IPS DF 4.7 (cell line): ENCODE results near the gene CLPSL1.

Experiments used
- DNase-seq: peaks from one replicate; pipeline ENCODE4 v3.0.0-alpha.2; 2013; ENCODE audit warnings: low spot score; ENCODE audit errors: extremely low read depth

CLPSL1 gene

GRCh38 chr6:35757456-35758123, 23.2 kb upstream of the CLPSL1 start:
- DNase-seq: no peak

DNA sequence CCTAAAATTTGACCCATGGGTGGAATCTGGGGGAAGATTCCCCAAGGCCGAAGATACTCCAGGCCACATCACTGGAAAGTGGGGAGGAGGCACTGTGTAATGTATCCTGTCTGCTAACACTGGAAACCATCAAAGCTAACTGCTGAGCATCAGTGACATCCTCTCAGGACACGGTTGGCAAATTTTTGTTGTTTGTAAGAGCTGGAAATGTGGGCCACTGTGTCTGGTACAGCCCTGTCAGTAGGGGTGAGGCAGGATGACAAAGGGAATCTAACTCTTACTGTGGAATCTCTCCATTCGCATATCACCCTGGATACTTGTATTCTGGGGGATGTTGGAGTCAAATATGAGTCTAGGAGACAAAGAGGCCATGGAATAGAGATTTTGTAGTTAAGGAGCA, 21.4 kb upstream of the CLPSL1 start:
- no peak for DNase-seq

DNA sequence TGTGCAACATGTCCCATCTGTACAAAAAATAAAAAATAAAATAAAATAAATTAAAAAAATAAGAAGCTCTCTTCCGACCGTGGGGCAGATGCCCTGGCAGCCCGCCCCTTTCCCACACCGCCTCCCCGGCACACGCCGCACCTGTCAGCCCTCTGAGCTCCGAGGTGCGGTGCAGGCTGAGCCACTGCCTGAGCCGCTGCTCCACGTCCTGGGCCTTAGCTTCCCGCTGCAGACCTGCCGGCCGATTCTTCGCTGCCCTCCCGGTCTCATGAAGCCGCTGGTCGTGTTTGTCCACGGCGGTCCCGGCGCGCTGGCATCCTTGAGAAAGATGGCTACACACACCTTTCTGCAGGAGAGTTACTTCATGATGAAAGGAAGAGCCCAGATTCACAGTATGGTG, 15.1 kb upstream of the CLPSL1 start:
- DNase-seq: no peak

- no peak for DNase-seq
These were observed 11.6 kb upstream of the CLPSL1 start for GRCh38 chr6:35769211-35769610.

DNA sequence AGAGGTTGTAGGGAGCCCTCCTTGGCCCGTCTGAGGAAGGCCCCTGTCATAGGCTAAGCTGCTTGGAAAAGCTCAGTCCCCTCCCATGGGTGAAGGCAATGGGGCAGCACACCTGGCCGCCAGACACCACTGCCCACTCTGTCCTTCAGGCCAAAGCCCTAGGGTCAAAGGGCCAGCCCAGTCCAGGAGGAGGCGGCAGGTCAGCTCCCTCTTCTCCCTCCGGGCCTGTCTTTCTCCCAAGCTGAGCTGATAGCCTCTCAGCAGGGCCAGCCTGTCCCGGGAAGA, 9.5 kb upstream of the CLPSL1 start:
- DNase-seq: no peak

GRCh38 chr6:35774116-35774794, 6.6 kb upstream of the CLPSL1 start:
- DNase-seq: no peak

DNA sequence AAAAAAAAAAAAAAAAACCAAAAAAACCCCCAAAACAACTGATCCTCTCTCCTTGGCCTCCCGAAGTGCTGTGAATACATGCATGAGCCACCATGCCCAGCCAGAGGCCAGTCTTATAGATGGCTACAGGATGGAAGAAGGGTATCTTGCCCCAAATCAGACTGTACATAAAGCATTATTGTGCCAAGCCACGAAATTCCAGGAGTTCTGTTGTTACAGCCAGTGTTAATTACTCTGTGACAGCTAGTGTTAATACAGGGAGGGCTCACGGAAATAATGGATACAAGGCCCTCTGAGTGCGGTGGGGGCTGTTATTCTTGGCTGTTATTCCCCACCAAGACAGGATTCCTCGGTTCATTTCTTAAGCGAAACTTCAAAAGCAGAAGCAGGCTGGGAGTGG, 5.8 kb upstream of the CLPSL1 start:
- DNase-seq: no peak

DNA sequence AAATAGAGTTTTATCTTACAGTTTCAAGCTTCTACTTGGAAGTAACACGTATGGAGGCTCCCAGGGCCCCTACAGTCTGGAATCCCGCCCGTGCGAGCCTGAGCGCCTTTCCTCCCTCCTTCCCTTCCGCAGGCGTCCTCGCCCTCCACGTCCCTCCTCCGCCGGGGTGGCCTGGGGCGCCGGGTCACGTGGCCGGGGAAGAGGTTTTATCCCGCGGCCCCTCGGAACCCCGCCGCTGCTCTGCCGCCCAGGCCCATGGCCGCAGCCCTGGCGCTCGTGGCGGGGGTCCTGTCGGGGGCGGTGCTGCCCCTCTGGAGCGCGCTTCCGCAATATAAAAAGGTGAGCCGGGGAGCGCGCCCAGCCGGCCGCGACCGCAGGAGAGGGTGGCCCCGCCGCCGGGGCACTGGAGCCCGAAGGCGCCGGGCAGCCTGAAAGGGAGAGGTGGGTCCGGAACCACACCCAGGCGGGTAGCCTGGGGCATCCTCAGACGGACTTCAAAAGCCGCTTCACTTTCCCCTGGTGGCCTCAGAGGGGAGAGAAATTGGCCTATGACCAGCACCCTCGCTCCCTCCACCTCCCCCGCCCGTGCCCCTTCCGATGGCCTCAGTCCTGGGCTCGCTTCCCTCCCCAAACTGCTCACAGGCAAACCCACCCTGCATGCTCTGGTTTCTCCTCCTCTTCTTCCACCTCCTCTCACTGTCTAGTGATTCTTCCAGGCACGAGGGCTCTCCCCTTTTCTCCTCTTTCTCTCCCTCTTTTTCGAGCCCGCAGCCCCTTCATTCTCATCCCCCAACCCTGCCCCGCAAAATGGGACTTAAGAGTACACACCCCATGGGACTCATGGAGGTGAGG, 4.2 kb upstream of the CLPSL1 start, which contains the start of gene CLPSL2:
TSS of gene CLPSL2 (plus strand) at position 235 of the 852 bp plus-strand sequence. CDS start at position 256, 21 bp downstream.
- no peak for DNase-seq

DNA sequence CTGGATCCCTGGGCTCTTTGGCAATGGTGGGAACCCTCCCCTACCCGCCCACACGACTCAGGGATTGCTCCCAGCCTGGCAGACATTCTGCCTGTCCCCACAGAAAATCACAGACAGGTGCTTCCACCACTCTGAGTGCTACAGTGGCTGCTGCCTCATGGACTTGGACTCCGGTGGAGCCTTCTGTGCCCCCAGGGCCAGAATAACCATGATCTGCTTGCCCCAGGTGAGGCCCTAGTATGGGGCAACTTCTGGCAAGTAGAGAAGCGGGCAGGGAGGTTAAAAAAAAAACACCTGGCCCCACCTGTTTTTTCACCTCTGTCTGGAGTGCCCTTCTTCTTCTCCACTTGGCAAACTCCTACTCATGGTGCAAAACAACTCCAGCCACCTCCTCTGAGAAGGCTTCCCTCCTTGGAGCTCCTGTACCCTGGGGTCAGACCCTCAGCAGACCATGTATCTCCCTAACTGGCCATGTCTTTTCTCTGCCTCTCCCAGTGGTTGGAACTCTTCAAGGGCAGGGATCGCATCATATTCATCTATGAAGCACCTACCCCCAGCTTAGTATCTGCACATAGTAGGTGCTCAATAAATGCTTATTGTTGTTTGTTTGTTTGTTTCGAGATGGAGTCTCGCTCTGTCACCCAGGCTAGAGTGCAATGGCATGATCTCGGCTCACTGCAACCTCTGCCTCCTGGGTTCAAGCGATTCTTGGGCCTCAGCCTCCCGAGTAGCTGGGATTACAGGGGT, 3.3 kb upstream of the CLPSL1 start:
- no peak for DNase-seq

DNA sequence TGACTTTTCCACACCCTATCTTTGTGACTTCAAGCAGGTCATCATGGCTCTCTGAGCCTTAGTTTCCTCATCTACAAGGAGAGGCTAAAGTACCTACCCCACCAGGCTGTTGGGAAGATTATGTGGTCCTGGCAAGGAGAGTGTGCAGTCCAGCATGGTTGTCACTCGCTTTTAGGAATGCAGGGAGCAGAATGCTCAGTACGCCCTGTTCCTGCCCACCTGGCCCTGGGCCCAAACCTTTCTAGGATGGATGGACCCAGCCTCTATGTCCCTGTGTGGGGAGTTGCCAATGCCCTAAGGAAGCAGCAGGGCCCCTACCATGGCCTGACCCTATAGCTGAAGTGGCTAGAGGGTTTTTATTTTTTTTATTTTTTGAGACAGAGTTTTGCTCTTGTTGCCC, 2.4 kb upstream of the CLPSL1 start:
- no peak for DNase-seq

- no peak for DNase-seq
These were observed 471 bp downstream of the CLPSL1 start for GRCh38 chr6:35781290-35781689.

GRCh38 chr6:35782424-35782823, 1.6 kb downstream of the CLPSL1 start:
- no peak for DNase-seq

DNA sequence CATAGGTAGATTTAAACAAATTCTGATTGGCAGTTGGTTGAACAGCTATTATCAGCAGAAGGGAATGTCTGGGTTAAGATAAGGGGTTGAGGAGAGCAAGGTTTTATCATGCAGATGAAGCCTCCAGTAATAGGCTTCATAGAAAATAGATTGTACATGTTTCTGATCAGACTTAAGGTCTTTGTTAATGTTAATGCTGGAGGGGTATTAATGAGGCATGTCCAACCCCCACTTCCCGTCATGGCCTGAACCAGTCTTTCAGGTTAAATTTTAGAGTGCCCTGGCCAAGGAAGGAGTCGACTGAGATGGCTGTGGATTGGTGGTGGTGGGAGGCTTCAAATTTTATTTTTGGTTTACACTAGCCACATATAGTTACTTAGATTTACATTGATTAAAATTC, 3.4 kb downstream of the CLPSL1 start:
- no peak for DNase-seq

- no peak for DNase-seq
These were observed 5.5 kb downstream of the CLPSL1 start for GRCh38 chr6:35786272-35786671.

DNA sequence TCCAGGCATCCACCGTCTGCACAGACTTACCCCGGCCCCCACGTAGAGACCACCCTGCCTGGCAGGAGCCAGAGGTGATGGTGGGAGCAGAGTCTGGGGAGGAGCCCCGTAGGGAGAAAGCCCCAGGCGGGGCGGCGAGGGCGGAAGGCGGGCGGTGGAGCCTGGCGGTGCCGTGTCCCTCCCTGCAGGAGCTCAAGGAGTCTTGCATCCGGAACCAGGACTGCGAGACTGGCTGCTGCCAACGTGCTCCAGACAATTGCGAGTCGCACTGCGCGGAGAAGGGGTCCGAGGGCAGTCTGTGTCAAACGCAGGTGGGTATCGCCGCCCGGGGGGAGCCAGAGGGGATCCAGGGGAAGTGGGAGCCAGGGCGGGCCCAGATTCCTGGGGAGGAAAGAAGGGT, 6.0 kb downstream of the CLPSL1 start:
- no peak for DNase-seq

- DNase-seq: no peak
These were observed 6.7 kb downstream of the CLPSL1 start for GRCh38 chr6:35787266-35788218.

GRCh38 chr6:35788423-35788982, 7.7 kb downstream of the CLPSL1 start:
- DNase-seq: no peak

GRCh38 chr6:35790683-35791082, 9.9 kb downstream of the CLPSL1 start:
- no peak for DNase-seq

- no peak for DNase-seq
These were observed 14.0 kb downstream of the CLPSL1 start for GRCh38 chr6:35794536-35795452.
